Trophoblast cell (in vitro differentiated cells and primary cell): ENCODE data around the gene OXGR1.
"Not testable (repeated sequence)": the region's sequence is repeated elsewhere in the genome, so short reads cannot be mapped to it uniquely, and the experiment has no call there.

Experiments
- DNase-seq, 2 donors: peaks; one replicate each; pipeline ENCODE4 v3.0.0-alpha.2; 2016
- H2AFZ ChIP-seq: 2 replicates; pipeline ENCODE4 v1.6.1; 2013; ENCODE audit warnings: low read length, moderate library complexity, mild to moderate bottlenecking; ENCODE audit not compliant: insufficient read depth, poor library complexity
- H2AK5ac ChIP-seq: 2 replicates; pipeline ENCODE4 v1.6.1; 2013; ENCODE audit warnings: mild to moderate bottlenecking, low read length
- H2BK120ac ChIP-seq: 2 replicates; pipeline ENCODE4 v1.6.1; 2013; ENCODE audit warnings: low read length, mild to moderate bottlenecking, moderate library complexity; ENCODE audit not compliant: insufficient read depth, poor library complexity
- H2BK12ac ChIP-seq: 2 replicates; pipeline ENCODE4 v1.6.1; 2013; ENCODE audit warnings: mild to moderate bottlenecking, low read length, moderate library complexity
- H2BK5ac ChIP-seq: 2 replicates; pipeline ENCODE4 v1.6.1; 2013; ENCODE audit warnings: low read length, low read depth, moderate library complexity, mild to moderate bottlenecking; ENCODE audit not compliant: poor library complexity
- H3K14ac ChIP-seq: 2 replicates; pipeline ENCODE4 v1.6.1; 2013; ENCODE audit warnings: mild to moderate bottlenecking, low read length
- H3K18ac ChIP-seq: 2 replicates; pipeline ENCODE4 v1.6.1; 2013; ENCODE audit warnings: mild to moderate bottlenecking, low read length
- H3K23ac ChIP-seq: 2 replicates; pipeline ENCODE4 v1.6.1; 2013; ENCODE audit warnings: low read length
- H3K27ac ChIP-seq: 2 replicates; pipeline ENCODE4 v1.5.1; 2013; ENCODE audit warnings: low read depth, mild to moderate bottlenecking, inconsistent platforms, low read length, moderate library complexity
- H3K27me3 ChIP-seq: 2 replicates; pipeline ENCODE4 v1.6.1; 2013; ENCODE audit warnings: inconsistent platforms, mild to moderate bottlenecking, low read length, moderate library complexity; ENCODE audit not compliant: insufficient read depth
- H3K36me3 ChIP-seq, 2 experiments: 1 replicate in 1 of 2; 2 replicates in 1 of 2; pipeline ENCODE4 v1.6.1; 2013; ENCODE audit warnings: low read length in 2 of 2, mild to moderate bottlenecking in 2 of 2, moderate library complexity in 1 of 2; ENCODE audit not compliant: insufficient read depth in 2 of 2, control insufficient read depth in 1 of 2
- H3K4ac ChIP-seq: 2 replicates; pipeline ENCODE4 v1.6.1; 2013; ENCODE audit warnings: low read depth, mild to moderate bottlenecking, low read length, moderate library complexity
- H3K4me1 ChIP-seq, 2 experiments: 1 replicate in 1 of 2; 2 replicates in 1 of 2; pipeline ENCODE4 v1.6.1; 2013; ENCODE audit warnings: low read length in 2 of 2, mild to moderate bottlenecking in 2 of 2, moderate library complexity in 1 of 2; ENCODE audit not compliant: insufficient read depth in 2 of 2, control insufficient read depth in 1 of 2
- H3K4me2 ChIP-seq: 2 replicates; pipeline ENCODE4 v1.6.1; 2013; ENCODE audit warnings: inconsistent platforms, mild to moderate bottlenecking, low read length, moderate library complexity
- H3K4me3 ChIP-seq: 2 replicates; pipeline ENCODE4 v1.5.1; 2013; ENCODE audit warnings: mild to moderate bottlenecking, low read depth, low read length, inconsistent platforms
- H3K79me1 ChIP-seq: one replicate; pipeline ENCODE4 v1.6.1; 2013; ENCODE audit warnings: low read length
- H3K79me2 ChIP-seq: 2 replicates; pipeline ENCODE4 v1.6.1; 2013; ENCODE audit warnings: low read length, mild to moderate bottlenecking; ENCODE audit not compliant: control insufficient read depth, insufficient read depth, poor library complexity
- H3K9ac ChIP-seq: 2 replicates; pipeline ENCODE4 v1.6.1; 2013; ENCODE audit warnings: mild to moderate bottlenecking, low read length
- H3K9me3 ChIP-seq: 2 replicates; pipeline ENCODE4 v1.6.1; 2013; ENCODE audit warnings: low read depth, mild to moderate bottlenecking, control low read depth, inconsistent platforms, low read length; ENCODE audit not compliant: insufficient read depth
- H4K12ac ChIP-seq: 2 replicates; pipeline ENCODE4 v1.6.1; 2013; ENCODE audit warnings: low read depth, mild to moderate bottlenecking, low read length, moderate library complexity
- H4K8ac ChIP-seq: 2 replicates; pipeline ENCODE4 v1.6.1; 2013; ENCODE audit warnings: low read depth, mild to moderate bottlenecking, low read length, moderate library complexity
- H4K91ac ChIP-seq: one replicate; pipeline ENCODE4 v1.6.1; 2013; ENCODE audit warnings: low read depth, mild to moderate bottlenecking, low read length, moderate library complexity
- WGBS: extraction: QIAGEN DNeasy Blood & Tissue Kit; methylation state at CpG from one replicate; pipeline ENCODE4 v1.1.7; 2013; ENCODE audit warnings: missing lambda C conversion rate; ENCODE audit not compliant: insufficient read length, insufficient coverage; ENCODE audit errors: extremely low coverage; 5-methylcytosine and 5-hydroxymethylcytosine counted together

The OXGR1 gene

GRCh38 chr13:97027162-97027554 is 32.9 kb upstream of the OXGR1 start:
- peak overlapping the region; percentile 94 for H3K14ac ChIP-seq
- no peak overlapping the region for H3K4me3 ChIP-seq
- no peaks in the 10 kb centered on the region for H3K9me3 ChIP-seq
- no peak overlapping the region for H3K18ac ChIP-seq
- no peak overlapping the region for H2AK5ac ChIP-seq
- no peak overlapping the region for H4K12ac ChIP-seq
- H2BK5ac ChIP-seq, result peak overlapping the region; percentile 89
- no peak overlapping the region for H3K4ac ChIP-seq
- DNase-seq, result peak; percentile 37 to 69
- peak overlapping the region; percentile 98 for H2BK120ac ChIP-seq
- peak overlapping the region; percentile 90 for H4K91ac ChIP-seq
- no peak overlapping the region for H3K9ac ChIP-seq
- no peaks in the 10 kb centered on the region for H3K36me3 ChIP-seq
- H3K79me2 ChIP-seq, result no peaks in the 10 kb centered on the region
- H3K27ac ChIP-seq, result peak overlapping the region; percentile 82
- peaks cover 19% of the 10 kb centered on the region for H3K79me1 ChIP-seq
- H3K27me3 ChIP-seq, result no peaks in the 10 kb centered on the region
- H3K4me2 ChIP-seq, result no peak overlapping the region
- H3K23ac ChIP-seq, result no peak overlapping the region
- peak overlapping the region; percentile 95 for H2BK12ac ChIP-seq
- H3K4me1 ChIP-seq, result peaks cover 2 to 4% of the 10 kb centered on the region in 2 experiments
- H4K8ac ChIP-seq, result peak overlapping the region; percentile 79
- H2AFZ ChIP-seq, result no peak overlapping the region

DNA sequence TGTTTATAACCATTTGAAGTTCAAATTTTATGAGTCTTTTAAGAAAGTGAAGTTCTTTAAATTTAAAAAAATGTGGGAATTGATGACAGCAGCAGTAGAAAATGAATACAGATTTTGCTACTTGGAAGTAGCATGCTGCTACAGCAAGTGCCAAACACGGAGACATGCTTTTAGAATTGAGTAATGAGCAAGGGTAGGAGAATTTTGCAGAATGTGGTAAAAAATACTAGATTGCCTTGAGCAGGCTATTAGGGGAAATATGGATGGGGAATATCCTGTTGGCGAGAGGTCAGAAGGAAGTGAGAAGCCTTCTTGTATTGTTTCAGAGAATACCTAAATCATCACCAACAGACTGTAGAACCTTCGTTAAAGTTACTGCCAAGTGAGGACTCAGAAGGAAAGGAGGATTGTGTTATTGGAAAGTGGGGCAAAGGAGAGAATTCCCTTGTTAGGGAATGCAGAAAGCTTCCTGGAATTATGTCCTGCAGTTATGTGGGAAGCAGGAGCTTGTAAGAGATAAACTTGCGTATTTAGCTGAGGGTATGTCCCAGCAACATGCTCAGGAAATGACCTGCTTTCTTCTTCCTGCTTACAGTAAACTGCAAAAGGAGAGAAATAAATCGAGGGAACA is 32.4 kb upstream of the OXGR1 start:
- Histone ChIP-seq H3K4me3 (no peak overlapping the region), H2BK120ac (peak overlapping the region; percentile 72), H3K4ac (no peak overlapping the region), H4K91ac (no peak overlapping the region), H3K9ac (no peak overlapping the region), H2AK5ac (no peak overlapping the region), H3K18ac (no peak overlapping the region), H2BK12ac (peak overlapping the region; percentile 58), H3K14ac (peak overlapping the region; percentile 74), H4K8ac (peak overlapping the region; percentile 65), H3K27me3 (no peaks in the 10 kb centered on the region), H3K36me3 (no peaks in the 10 kb centered on the region), H3K79me1 (peaks cover 24% of the 10 kb centered on the region), H3K4me2 (no peak overlapping the region), H2AFZ (peak overlapping the region; percentile 63), H4K12ac (no peak overlapping the region), H3K27ac (peak overlapping the region; percentile 82), H3K9me3 (no peaks in the 10 kb centered on the region), H3K79me2 (peaks cover 2% of the 10 kb centered on the region), H2BK5ac (peak overlapping the region; percentile 84), H3K23ac (no peak overlapping the region), H3K4me1 (peaks cover 4 to 5% of the 10 kb centered on the region in 2 experiments)
- WGBS, result no CpG with 5 or more reads among the region's 5 CpGs
- peak; percentile 20 to 59 for DNase-seq

- not testable (repeated sequence) for H4K8ac ChIP-seq, H3K4me1 ChIP-seq, H3K4ac ChIP-seq, H3K14ac ChIP-seq, H3K27me3 ChIP-seq, H3K18ac ChIP-seq, H2BK12ac ChIP-seq, H4K12ac ChIP-seq, H3K23ac ChIP-seq, H2BK5ac ChIP-seq, H3K9me3 ChIP-seq, H3K36me3 ChIP-seq, H2AFZ ChIP-seq, H2AK5ac ChIP-seq, H3K27ac ChIP-seq, H3K9ac ChIP-seq, H2BK120ac ChIP-seq, H3K79me2 ChIP-seq, H3K4me2 ChIP-seq, DNase-seq, H3K4me3 ChIP-seq, H4K91ac ChIP-seq
- H3K79me1 ChIP-seq, result peaks cover 39% of the 10 kb centered on the region
- WGBS, result no CpG with 5 or more reads among the region's 1 CpG
Measured at GRCh38 chr13:97023812-97024211, 29.5 kb upstream of the OXGR1 start.

DNA sequence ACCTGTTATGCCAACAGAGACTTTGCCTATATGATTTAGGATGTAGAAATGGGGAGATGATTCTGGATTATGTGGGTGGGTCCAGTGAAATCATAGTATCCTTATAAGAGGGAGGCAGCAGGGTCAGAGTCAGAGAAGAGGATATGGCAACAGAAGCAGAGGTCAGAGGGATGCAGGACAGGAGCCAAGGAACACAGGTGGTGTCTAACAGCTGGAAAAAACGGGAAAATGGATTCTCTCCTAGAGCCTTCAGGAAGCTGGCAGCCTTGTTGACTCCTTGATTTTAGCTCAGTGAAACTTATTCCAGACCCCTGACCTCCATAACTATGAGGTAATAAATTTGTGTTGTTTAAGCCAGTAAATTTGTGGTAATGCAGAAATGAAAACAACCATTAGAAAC is 28.8 kb upstream of the OXGR1 start:
- Histone ChIP-seq H3K9me3 (no peaks in the 10 kb centered on the region), H3K36me3 (no peaks in the 10 kb centered on the region), H3K27ac (no peak overlapping the region), H3K4me1 (peaks cover 7 to 9% of the 10 kb centered on the region in 2 experiments), H2AK5ac (no peak overlapping the region), H3K9ac (no peak overlapping the region), H3K4me3 (no peak overlapping the region), H3K23ac (no peak overlapping the region), H3K18ac (no peak overlapping the region), H2BK120ac (peak overlapping the region; percentile 62), H2AFZ (no peak overlapping the region), H4K91ac (peak overlapping the region; percentile 7), H3K14ac (peak overlapping the region; percentile 14), H3K27me3 (no peaks in the 10 kb centered on the region), H3K4me2 (no peak overlapping the region), H4K8ac (no peak overlapping the region), H3K79me1 (peaks cover 38% of the 10 kb centered on the region), H3K79me2 (peaks cover 2% of the 10 kb centered on the region), H3K4ac (no peak overlapping the region), H2BK12ac (peak overlapping the region; percentile 94), H4K12ac (no peak overlapping the region), H2BK5ac (no peak overlapping the region)
- no peak for DNase-seq
- WGBS, result no CpG with 5 or more reads among the region's 1 CpG
